Heart left ventricle (tissue), 13 donors: Measurements from ENCODE around the gene ASPDH.

Source experiments
- POLR2A ChIP-seq, 2 donors: fragments of 450-650 bp; IDR thresholded peaks; one replicate each; pipeline ENCODE4 v1.6.1; 2017; ENCODE audit warnings: antibody characterized with exemption in 2 of 2, mild to moderate bottlenecking in 2 of 2, moderate library complexity in 2 of 2
- TF ChIP-seq, protein P1 (sequence below), 12 donors: fragments of 200-600 bp; sonication (generic) in 4 of 12; IDR thresholded peaks; one replicate each; pipeline versions ENCODE4 v1.5.0 to v1.8.0; 2018 to 2022; ENCODE audit warnings: antibody characterized with exemption in 12 of 12, mild to moderate bottlenecking in 5 of 12
- donor health status: ischemic (EF 13 %, LVEDD 7.1; RV severe dilation, severe dysfunction).
- donor health status: DM: no; HTN: yes; CAD: no.
- donor health status: DM: no; HTN: no; CAD: no.
- donor health status: ischemic (EF 25% LVEDD 6.9; RV normal size, moderate dysfunction).
- donor health status: ischemic (EF 25% LVEDD 5.7; RV mildly dilated, moderate dysfunction).
- donor health status: ischemic (EF 35%, LVEDD 5.7; RV mildly dilated, moderate dysfunction).
- donor health status: nonischemic (EF 11% LVEDD 7.7; RV severe dilation, severe dysfunction).
- donor health status: DM: yes; HTN: yes; CAD: no.
- donor health status: PGD.
- donor health status: ischemic (EF 29% LVEDD 5.4; RV normal size, mild dysfunction).
- donor health status: nonischemic (EF 23%, LVEDD 6.1; RV moderate dilation, normal function).

DNA sequence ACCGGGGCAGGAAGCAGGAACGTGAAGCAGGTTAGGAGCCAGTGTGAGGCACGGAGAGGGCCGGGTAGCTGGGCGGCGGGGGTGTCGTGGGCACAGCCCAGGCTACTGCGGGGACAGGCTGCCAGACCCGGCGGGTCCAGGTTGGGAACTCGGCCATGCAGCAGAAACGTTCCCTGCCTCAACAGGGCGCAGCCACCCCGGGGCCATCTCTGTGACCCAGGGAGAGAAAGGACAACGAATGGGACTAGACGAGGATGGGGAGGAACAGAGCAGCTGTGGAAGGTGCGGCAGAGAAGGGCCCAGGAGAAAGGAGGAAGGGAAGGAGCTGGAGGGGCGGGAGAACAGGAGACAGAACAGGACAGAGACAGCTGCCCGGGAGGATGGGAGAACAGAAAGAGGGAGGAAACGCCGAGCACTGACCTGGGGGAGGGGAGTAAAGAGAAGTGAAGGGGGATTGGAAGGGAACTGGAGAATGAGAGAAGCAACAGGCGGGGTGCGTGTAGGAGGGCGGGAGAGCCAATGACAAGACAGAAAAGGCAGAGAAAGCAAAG is 24.2 kb downstream of the ASPDH start:
- TF ChIP-seq, protein P1, sequence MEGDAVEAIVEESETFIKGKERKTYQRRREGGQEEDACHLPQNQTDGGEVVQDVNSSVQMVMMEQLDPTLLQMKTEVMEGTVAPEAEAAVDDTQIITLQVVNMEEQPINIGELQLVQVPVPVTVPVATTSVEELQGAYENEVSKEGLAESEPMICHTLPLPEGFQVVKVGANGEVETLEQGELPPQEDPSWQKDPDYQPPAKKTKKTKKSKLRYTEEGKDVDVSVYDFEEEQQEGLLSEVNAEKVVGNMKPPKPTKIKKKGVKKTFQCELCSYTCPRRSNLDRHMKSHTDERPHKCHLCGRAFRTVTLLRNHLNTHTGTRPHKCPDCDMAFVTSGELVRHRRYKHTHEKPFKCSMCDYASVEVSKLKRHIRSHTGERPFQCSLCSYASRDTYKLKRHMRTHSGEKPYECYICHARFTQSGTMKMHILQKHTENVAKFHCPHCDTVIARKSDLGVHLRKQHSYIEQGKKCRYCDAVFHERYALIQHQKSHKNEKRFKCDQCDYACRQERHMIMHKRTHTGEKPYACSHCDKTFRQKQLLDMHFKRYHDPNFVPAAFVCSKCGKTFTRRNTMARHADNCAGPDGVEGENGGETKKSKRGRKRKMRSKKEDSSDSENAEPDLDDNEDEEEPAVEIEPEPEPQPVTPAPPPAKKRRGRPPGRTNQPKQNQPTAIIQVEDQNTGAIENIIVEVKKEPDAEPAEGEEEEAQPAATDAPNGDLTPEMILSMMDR (IDR thresholded peaks at IDR 0.05): no peak
- TF ChIP-seq POLR2A (IDR thresholded peaks at IDR 0.05): no peak
